Spleen (tissue), 11 donors: Measurements from ENCODE around the gene WDR6. TPM values are rescaled to one million over a fixed set of nuclear protein-coding genes. Genes with fewer than 3 reads are reported as not detected.
A peak's percentile ranks its signal among the peaks of the same experiment; 100 is the strongest.

ENCODE experiments used
- DNase-seq: peaks from one replicate; pipeline ENCODE4 v3.0.0-alpha.2; 2020
- H3K27ac ChIP-seq, 8 donors: fragments of 200-600 bp; sonication (generic) in 7 of 8; 1 replicate in 4 of 8; 2 replicates in 4 of 8; pipeline versions ENCODE4 v1.5.0 to v1.8.0; 2016 to 2021; ENCODE audit warnings: inconsistent platforms in 4 of 8, mild to moderate bottlenecking in 4 of 8, moderate library complexity in 1 of 8
- H3K27me3 ChIP-seq, 7 donors: fragments of 200-600 bp; sonication (generic) in 6 of 7; replicated peaks in 1 of 7; 1 replicate in 4 of 7; 2 replicates in 3 of 7; pipeline versions ENCODE4 v1.5.0 to v1.8.0; 2016 to 2021; ENCODE audit warnings: inconsistent platforms in 3 of 7, mild to moderate bottlenecking in 1 of 7
- H3K36me3 ChIP-seq, 6 donors: fragments of 200-600 bp; sonication (generic) in 5 of 6; 1 replicate in 4 of 6; 2 replicates in 2 of 6; pipeline versions ENCODE4 v1.5.0 to v1.8.0; 2016 to 2021; ENCODE audit warnings: inconsistent platforms in 2 of 6
- H3K4me1 ChIP-seq, 6 donors: fragments of 200-600 bp; sonication (generic) in 5 of 6; 1 replicate in 3 of 6; 2 replicates in 3 of 6; pipeline versions ENCODE4 v1.5.0 to v1.8.0; 2016 to 2021; ENCODE audit warnings: inconsistent platforms in 3 of 6
- H3K4me3 ChIP-seq, 8 donors: fragments of 200-600 bp; sonication (generic) in 7 of 8; 1 replicate in 4 of 8; 2 replicates in 4 of 8; pipeline versions ENCODE4 v1.5.0 to v1.8.0; 2016 to 2021; ENCODE audit warnings: inconsistent platforms in 4 of 8, mild to moderate bottlenecking in 4 of 8, moderate library complexity in 2 of 8
- H3K9me3 ChIP-seq, 8 donors: fragments of 200-600 bp; sonication (generic) in 7 of 8; 1 replicate in 4 of 8; 2 replicates in 4 of 8; pipeline versions ENCODE4 v1.5.0 to v1.8.0; 2016 to 2021; ENCODE audit warnings: inconsistent platforms in 4 of 8
- CTCF ChIP-seq, 11 experiments: fragments of 200-600 bp in 7 of 11; fragments of 450-650 bp in 4 of 11; sonication (generic) in 4 of 11; IDR thresholded peaks in 8 of 11; conservative IDR thresholded peaks in 3 of 11; 1 replicate in 7 of 11; 2 replicates in 4 of 11; pipeline versions ENCODE4 v1.4.0 to v1.8.0; 2016 to 2021; ENCODE audit warnings: antibody characterized with exemption in 11 of 11, inconsistent platforms in 4 of 11, mild to moderate bottlenecking in 1 of 11
- POLR2A ChIP-seq, 3 donors: fragments of 450-650 bp; IDR thresholded peaks; one replicate each; pipeline ENCODE4 v1.5.1; 2017; ENCODE audit warnings: antibody characterized with exemption in 3 of 3, mild to moderate bottlenecking in 1 of 3
- POLR2AphosphoS5 ChIP-seq, 3 donors: sonication (generic); formaldehyde crosslinking; IDR thresholded peaks; one replicate each; pipeline ENCODE4 v1.5.1; 2017; ENCODE audit warnings: antibody characterized with exemption in 3 of 3
- WGBS, 5 donors: extraction: QIAGEN DNeasy Blood & Tissue Kit in 3 of 5; methylation state at CpG; one replicate each; pipeline versions ENCODE4 v1.1.5 to v1.1.7; 2013 to 2018; 5-methylcytosine and 5-hydroxymethylcytosine counted together
- intact Hi-C: fragments of 100-400 bp; cut with DNase I; formaldehyde crosslinking; loops from one replicate; pipeline ENCODE4 v1.15.0; 2023; ENCODE audit warnings: low total_unique reads
- polyA plus RNA-seq, 3 donors: library from polyadenylated mRNA; stranded (reverse); fragments of 200-250 nt; gene quantifications; one replicate each; pipeline ENCODE4 v1.2.1, GENCODE V29; 2013
- total RNA-seq, 7 donors: library from RNA; depleted of rRNA in 3 of 7; stranded (reverse); fragments of >200 nt in 3 of 7; fragmentation: NEBNext Ultra II Directional in 4 of 7; extraction: Animal tissue kit (Norgen Biotek cat#: 25700) in 4 of 7; gene quantifications; one replicate each; pipeline versions ENCODE4 v1.1.0 to v1.2.1, GENCODE V29; 2016 to 2021
- donor health status: healthy with polysubstance abuse.
- donor health status: DM: no; HTN: no; CAD: no; lungs with moderate emphysema.
- donor health status: DM: no; HTN: no; CAD: no.
- donor health status: Bipolar disorder and iron deficiency.
- donor health status: healthy.
- donor health status: DM: no; HTN: no; CAD: no.
- donor health status: DM: yes; HTN: yes; CAD: no.

The WDR6 gene
- total and polyA plus RNA-seq, 10 donors = 96.9 to 171 (median 142) TPM

- intact Hi-C loops = loop anchor here (5.0 kb wide), 1 partner anchor 171 kb away; no protein-coding TSS in a partner anchor
- peaks cover 0 to 59% (median 44%) of the 10 kb centered on the region in 6 donors for H3K36me3 ChIP-seq
- WGBS, 5 donors = 89 to 95% (median 94%) methylated on average over 7 of the region's 7 CpGs
- H3K27me3 ChIP-seq = no peaks in the 10 kb centered on the region
- H3K9me3 ChIP-seq = no peaks in the 10 kb centered on the region
- peaks cover 12 to 29% (median 19%) of the 10 kb centered on the region in 6 donors for H3K4me1 ChIP-seq
- no peak overlapping the region for H3K4me3 ChIP-seq
- TF ChIP-seq CTCF (IDR thresholded peaks at IDR 0.05 in 8 of 11, conservative IDR thresholded peaks at IDR 0.05 in 3 of 11) (no peak), POLR2A (IDR thresholded peaks at IDR 0.05) (no peak), POLR2AphosphoS5 (IDR thresholded peaks at IDR 0.05) (no peak)
- DNase-seq = no peak
- H3K27ac ChIP-seq = no peak overlapping the region
These were observed 21.3 kb upstream of the WDR6 start for GRCh38 chr3:48985831-48986376.

GRCh38 chr3:48989126-48989795, 17.9 kb upstream of the WDR6 start:
- DNase-seq = no peak
- Histone ChIP-seq H3K27me3 (no peaks in the 10 kb centered on the region), H3K4me3 (peak overlapping the region; percentile 86 to 100 (median 92)), H3K27ac (peak overlapping the region; percentile 74 to 90 (median 85)), H3K9me3 (no peaks in the 10 kb centered on the region), H3K4me1 (peaks cover 18 to 54% (median 32%) of the 10 kb centered on the region in 6 donors), H3K36me3 (peaks cover 0 to 30% (median 15%) of the 10 kb centered on the region in 6 donors)
- WGBS, 5 donors = 3 to 7% (median 5%) methylated on average over 21 of the region's 21 CpGs
- intact Hi-C loops = loop anchor here (5.0 kb wide), 1 partner anchor 168 kb away; no protein-coding TSS in a partner anchor
- no peak for TF ChIP-seq POLR2AphosphoS5 (IDR thresholded peaks at IDR 0.05)
- TF ChIP-seq CTCF (IDR thresholded peaks at IDR 0.05 in 8 of 11, conservative IDR thresholded peaks at IDR 0.05 in 3 of 11) = peak in 1 of 11 experiments; percentile 9

- TF ChIP-seq CTCF (IDR thresholded peaks at IDR 0.05 in 8 of 11, conservative IDR thresholded peaks at IDR 0.05 in 3 of 11) (peak in 6 of 11 experiments; percentile 9 to 36 (median 25)), POLR2A (IDR thresholded peaks at IDR 0.05) (no peak), POLR2AphosphoS5 (IDR thresholded peaks at IDR 0.05) (peak; percentile 79 to 87 (median 86))
- no peaks in the 10 kb centered on the region for H3K9me3 ChIP-seq
- DNase-seq = peak; percentile 92
- intact Hi-C loops = loop anchor here (5.0 kb wide), 1 partner anchor 167 kb away; no protein-coding TSS in a partner anchor
- peak within 1 kb of the TSS; percentile 74 to 90 (median 85) for H3K27ac ChIP-seq
- no peaks in the 10 kb centered on the region for H3K27me3 ChIP-seq
- peaks cover 0 to 30% (median 10%) of the 10 kb centered on the region in 6 donors for H3K36me3 ChIP-seq
- WGBS, 5 donors = 0 to 1% (median 0%) methylated on average over 13 to 91 of the region's 91 CpGs
- peak within 1 kb of the TSS; percentile 86 to 100 (median 92) for H3K4me3 ChIP-seq
- peaks cover 18 to 54% (median 32%) of the 10 kb centered on the region in 6 donors for H3K4me1 ChIP-seq
These were observed 17.2 kb upstream of the WDR6 start, which contains the start of gene P4HTM for GRCh38 chr3:48989796-48990635. TSS of gene P4HTM (plus strand) at chr3:48990241. CDS start at chr3:48990257, 16 bp downstream.
